Measurements from ENCODE around the gene MORF4L1. TPM values are rescaled to one million over a fixed set of nuclear protein-coding genes. Genes with fewer than 3 reads are reported as not detected.
A peak's percentile ranks its signal among the peaks of the same experiment; 100 is the strongest.
"Not testable (repeated sequence)": the region's sequence is repeated elsewhere in the genome, so short reads cannot be mapped to it uniquely, and the experiment has no call there.

MORF4L1 gene
- total RNA-seq, 5 donors from 2014 or later (not counting 1 experiment from before 2014, with no cell fraction given), result 208 to 388 (median 232) TPM

- 97% methylated on average over 4 of the region's 5 CpGs for WGBS (ENCODE audit: insufficient coverage)
- peaks cover 0 to 5% (median 2%) of the 10 kb centered on the region in 3 donors for H3K4me1 Mint-ChIP-seq
- peaks cover 8 to 33% of the 10 kb centered on the region in 2 donors for H3K36me3 ChIP-seq (ENCODE audit: control insufficient read depth in 2 of 2, extremely low read depth in 1 of 2, insufficient read depth in 1 of 2, low read length in 1 of 2)
- H3K27me3 Mint-ChIP-seq, result no peaks in the 10 kb centered on the region
- H3K4me3 ChIP-seq (ENCODE audit: control insufficient read depth in 1 of 2, extremely low read depth in 1 of 2, low read length in 1 of 2), result no peak overlapping the region
- no peak overlapping the region for H3K27ac Mint-ChIP-seq
- H3K36me3 Mint-ChIP-seq, result peaks cover 21% of the 10 kb centered on the region
- no peaks in the 10 kb centered on the region for H3K9me3 Mint-ChIP-seq
- no peak for DNase-seq
- H3K4me3 Mint-ChIP-seq, result no peak overlapping the region
- no peaks in the 10 kb centered on the region for H3K27me3 ChIP-seq (replicated peaks in 1 of 2; ENCODE audit: control insufficient read depth in 2 of 2, extremely low read depth in 1 of 2, insufficient read depth in 2 of 2, low read length in 1 of 2)
- CTCF ChIA-PET, result no interaction called here
- H3K27ac ChIP-seq (ENCODE audit: low read length), result no peak overlapping the region
- no peaks in the 10 kb centered on the region for H3K9me3 ChIP-seq
- no peaks in the 10 kb centered on the region for H3K4me1 ChIP-seq (ENCODE audit: control insufficient read depth in 1 of 2, extremely low read depth in 1 of 2, insufficient read depth in 2 of 2, low read length in 2 of 2)
- POLR2A ChIA-PET, result no interaction called here
- ATAC-seq (replicated peaks in 1 of 4), result peak in 1 of 4 experiments; percentile 27
These were observed 53.5 kb downstream of the MORF4L1 start for GRCh38 chr15:78925956-78926743.

GRCh38 chr15:78927077-78927790 lies 54.5 kb downstream of the MORF4L1 start:
- H3K4me3 Mint-ChIP-seq, result no peak overlapping the region
- peaks cover 13% of the 10 kb centered on the region for H3K36me3 Mint-ChIP-seq
- ATAC-seq (replicated peaks in 1 of 4) (no peak), DNase-seq (no peak)
- no peaks in the 10 kb centered on the region for H3K9me3 ChIP-seq
- H3K36me3 ChIP-seq (ENCODE audit: control insufficient read depth in 2 of 2, extremely low read depth in 1 of 2, insufficient read depth in 1 of 2, low read length in 1 of 2), result peaks cover 7 to 23% of the 10 kb centered on the region in 2 donors
- H3K4me1 ChIP-seq (ENCODE audit: control insufficient read depth in 1 of 2, extremely low read depth in 1 of 2, insufficient read depth in 2 of 2, low read length in 2 of 2), result no peaks in the 10 kb centered on the region
- H3K27ac Mint-ChIP-seq, result no peak overlapping the region
- no peaks in the 10 kb centered on the region for H3K27me3 Mint-ChIP-seq
- H3K27me3 ChIP-seq (replicated peaks in 1 of 2; ENCODE audit: control insufficient read depth in 2 of 2, extremely low read depth in 1 of 2, insufficient read depth in 2 of 2, low read length in 1 of 2), result no peaks in the 10 kb centered on the region
- no peak overlapping the region for H3K4me3 ChIP-seq (ENCODE audit: control insufficient read depth in 1 of 2, extremely low read depth in 1 of 2, low read length in 1 of 2)
- CTCF ChIA-PET, result no interaction called here
- H3K27ac ChIP-seq (ENCODE audit: low read length), result no peak overlapping the region
- no peaks in the 10 kb centered on the region for H3K9me3 Mint-ChIP-seq
- 98% methylated on average over 11 of the region's 17 CpGs for WGBS (ENCODE audit: insufficient coverage)
- POLR2A ChIA-PET, result no interaction called here
- H3K4me1 Mint-ChIP-seq, result peaks cover 0 to 5% (median 2%) of the 10 kb centered on the region in 3 donors

GRCh38 chr15:78928176-78928575 lies 55.5 kb downstream of the MORF4L1 start:
- ATAC-seq (replicated peaks in 1 of 4); H3K27me3 ChIP-seq (replicated peaks in 1 of 2; ENCODE audit: control insufficient read depth in 2 of 2, extremely low read depth in 1 of 2, insufficient read depth in 2 of 2, low read length in 1 of 2); H3K27me3 Mint-ChIP-seq; H3K9me3 Mint-ChIP-seq; H3K9me3 ChIP-seq; CTCF ChIA-PET; DNase-seq; H3K4me1 ChIP-seq (ENCODE audit: control insufficient read depth in 1 of 2, extremely low read depth in 1 of 2, insufficient read depth in 2 of 2, low read length in 2 of 2); H3K27ac Mint-ChIP-seq; H3K4me1 Mint-ChIP-seq; POLR2A ChIA-PET; H3K4me3 Mint-ChIP-seq; H3K4me3 ChIP-seq (ENCODE audit: control insufficient read depth in 1 of 2, extremely low read depth in 1 of 2, low read length in 1 of 2); H3K27ac ChIP-seq (ENCODE audit: low read length): not testable (repeated sequence)
- WGBS (ENCODE audit: insufficient coverage), result 99% methylated on average over 11 of the region's 14 CpGs
- peaks cover 5 to 15% of the 10 kb centered on the region in 2 donors for H3K36me3 ChIP-seq (ENCODE audit: control insufficient read depth in 2 of 2, extremely low read depth in 1 of 2, insufficient read depth in 1 of 2, low read length in 1 of 2)
- peaks cover 13% of the 10 kb centered on the region for H3K36me3 Mint-ChIP-seq

GRCh38 chr15:78928616-78929093 lies 56.0 kb downstream of the MORF4L1 start:
- no peaks in the 10 kb centered on the region for H3K4me1 ChIP-seq (ENCODE audit: control insufficient read depth in 1 of 2, extremely low read depth in 1 of 2, insufficient read depth in 2 of 2, low read length in 2 of 2)
- Mint-ChIP-seq H3K27me3 (no peaks in the 10 kb centered on the region), H3K9me3 (no peaks in the 10 kb centered on the region), H3K4me3 (no peak overlapping the region), H3K36me3 (peaks cover 13% of the 10 kb centered on the region), H3K27ac (no peak overlapping the region), H3K4me1 (peaks cover 0 to 5% (median 2%) of the 10 kb centered on the region in 3 donors)
- no peak overlapping the region for H3K4me3 ChIP-seq (ENCODE audit: control insufficient read depth in 1 of 2, extremely low read depth in 1 of 2, low read length in 1 of 2)
- POLR2A ChIA-PET, result no interaction called here
- no peak for ATAC-seq (replicated peaks in 1 of 4)
- 94% methylated on average over 14 of the region's 14 CpGs for WGBS (ENCODE audit: insufficient coverage)
- peaks cover 5 to 14% of the 10 kb centered on the region in 2 donors for H3K36me3 ChIP-seq (ENCODE audit: control insufficient read depth in 2 of 2, extremely low read depth in 1 of 2, insufficient read depth in 1 of 2, low read length in 1 of 2)
- DNase-seq, result no peak
- CTCF ChIA-PET, result interaction anchor here in 1 of 2 donors (0.6 kb wide), 1 partner anchor 595 kb away, joined by 6 read pairs; no protein-coding TSS in a partner anchor
- H3K27me3 ChIP-seq (replicated peaks in 1 of 2; ENCODE audit: control insufficient read depth in 2 of 2, extremely low read depth in 1 of 2, insufficient read depth in 2 of 2, low read length in 1 of 2), result no peaks in the 10 kb centered on the region
- H3K9me3 ChIP-seq, result no peaks in the 10 kb centered on the region
- no peak overlapping the region for H3K27ac ChIP-seq (ENCODE audit: low read length)

GRCh38 chr15:78929536-78930264 lies 57.0 kb downstream of the MORF4L1 start:
- no peaks in the 10 kb centered on the region for H3K9me3 Mint-ChIP-seq
- no peak overlapping the region for H3K4me3 Mint-ChIP-seq
- H3K27ac Mint-ChIP-seq, result no peak overlapping the region
- CTCF ChIA-PET, result no interaction called here
- POLR2A ChIA-PET, result no interaction called here
- H3K36me3 Mint-ChIP-seq, result peaks cover 6% of the 10 kb centered on the region
- Histone ChIP-seq H3K9me3 (no peaks in the 10 kb centered on the region), H3K4me3 (ENCODE audit: control insufficient read depth in 1 of 2, extremely low read depth in 1 of 2, low read length in 1 of 2) (no peak overlapping the region), H3K27ac (ENCODE audit: low read length) (no peak overlapping the region), H3K36me3 (ENCODE audit: control insufficient read depth in 2 of 2, extremely low read depth in 1 of 2, insufficient read depth in 1 of 2, low read length in 1 of 2) (peaks cover 5 to 8% of the 10 kb centered on the region in 2 donors), H3K4me1 (ENCODE audit: control insufficient read depth in 1 of 2, extremely low read depth in 1 of 2, insufficient read depth in 2 of 2, low read length in 2 of 2) (no peaks in the 10 kb centered on the region), H3K27me3 (replicated peaks in 1 of 2; ENCODE audit: control insufficient read depth in 2 of 2, extremely low read depth in 1 of 2, insufficient read depth in 2 of 2, low read length in 1 of 2) (no peaks in the 10 kb centered on the region)
- H3K4me1 Mint-ChIP-seq, result peaks cover 0 to 5% (median 0%) of the 10 kb centered on the region in 3 donors
- H3K27me3 Mint-ChIP-seq, result no peaks in the 10 kb centered on the region
- 97% methylated on average over 8 of the region's 16 CpGs for WGBS (ENCODE audit: insufficient coverage)
- DNase-seq (no peak), ATAC-seq (replicated peaks in 1 of 4) (no peak)

Data from T-cell (primary cell).